NCI-H2171 (cell line): ENCODE measurements around the gene TOX2.

Experiments
- DNase-seq: peaks from one replicate; lab custom pipeline; 2025; lab: John Stamatoyannopoulos, UW

Gene TOX2

DNA sequence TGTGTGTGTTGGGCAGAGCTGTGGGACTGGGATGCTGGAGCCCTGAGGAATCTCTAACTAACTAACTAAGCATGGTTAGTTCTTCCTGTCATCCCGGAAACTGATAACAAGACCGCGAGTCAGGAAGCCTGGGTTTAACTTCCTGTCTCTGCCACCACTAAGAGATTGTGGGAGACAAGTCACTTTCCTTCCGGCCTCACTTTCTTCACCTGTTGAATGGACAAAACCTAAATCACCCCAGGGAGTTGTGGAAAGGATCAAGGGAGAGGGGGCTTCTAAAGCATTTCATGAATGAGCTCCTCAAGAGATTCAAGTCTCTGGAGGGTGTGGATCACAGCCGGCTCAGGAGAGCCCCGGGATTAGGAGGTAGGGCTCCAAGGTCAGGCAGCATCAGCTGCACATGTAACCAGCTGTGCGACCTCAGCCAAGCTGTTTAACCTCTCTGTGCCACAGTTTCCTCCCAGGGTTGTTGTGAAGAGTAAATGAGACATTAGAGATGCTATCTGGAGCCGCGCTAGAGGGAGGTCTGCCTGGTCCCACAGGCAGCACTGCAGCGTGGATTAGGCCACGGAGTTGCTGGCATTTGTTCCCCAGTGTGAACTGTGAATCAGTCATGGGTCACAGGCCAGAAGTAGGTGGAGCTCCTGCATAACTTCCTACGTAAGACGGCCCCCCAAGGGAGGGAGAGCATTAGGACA, 105.1 kb downstream of the TOX2 start:
- DNase-seq = no peak

DNA sequence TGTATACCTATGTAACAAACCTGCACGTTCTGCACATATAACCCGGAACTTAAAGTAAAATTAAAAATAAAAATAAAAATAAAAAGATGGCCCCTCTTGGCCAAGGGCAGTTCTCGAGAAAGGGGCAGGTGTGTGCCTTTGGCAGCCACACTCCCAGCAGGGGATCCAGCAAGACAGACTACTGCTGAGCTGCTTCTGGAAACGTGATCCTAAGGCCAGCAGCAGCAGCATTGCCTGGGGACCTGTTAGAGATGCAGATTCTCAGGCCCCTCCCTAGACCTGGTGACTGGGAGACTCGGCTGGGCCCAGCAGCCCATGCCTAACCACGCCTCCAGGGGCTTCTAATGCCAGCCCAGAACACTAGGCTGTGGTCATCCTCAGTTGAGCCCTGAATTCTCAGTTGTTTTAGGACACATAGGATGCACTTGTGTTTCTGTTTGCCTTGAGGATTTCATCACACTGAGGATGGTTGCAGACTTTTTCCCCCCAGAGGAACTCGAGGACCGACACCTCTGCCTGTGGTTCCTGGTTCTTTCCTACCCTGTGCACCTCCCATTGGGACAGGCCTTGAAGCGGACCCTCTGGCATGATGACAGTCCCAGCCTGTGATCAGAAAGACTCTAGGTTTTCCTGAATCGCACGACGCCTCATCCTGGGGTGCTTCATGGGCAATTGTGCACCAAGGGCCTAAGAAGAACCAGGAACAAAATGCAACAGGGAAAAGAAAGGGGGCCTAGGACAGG, 105.9 kb downstream of the TOX2 start:
- DNase-seq = no peak

DNA sequence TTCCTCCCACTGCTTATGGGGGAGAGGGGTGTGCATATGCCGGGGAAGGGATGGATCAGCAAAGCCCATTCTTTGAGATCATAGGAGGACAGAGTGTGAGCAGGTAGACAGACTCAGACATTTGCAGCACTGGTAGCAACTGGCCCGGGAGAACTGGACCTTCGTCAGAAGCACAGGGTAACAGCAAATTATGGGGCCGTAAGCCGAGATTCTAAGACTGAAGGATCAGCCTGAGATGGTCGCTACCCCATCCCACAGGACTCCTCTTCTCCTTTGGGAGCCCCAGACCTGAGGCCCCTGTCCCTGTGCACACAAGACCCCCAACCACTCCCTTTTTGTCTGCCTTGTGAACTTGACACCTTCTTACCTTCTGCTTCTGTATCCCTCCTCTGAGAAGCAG, 106.5 kb downstream of the TOX2 start:
- DNase-seq = no peak

GRCh38 chr20:44021900-44022299, 107.2 kb downstream of the TOX2 start:
- no peak for DNase-seq

DNA sequence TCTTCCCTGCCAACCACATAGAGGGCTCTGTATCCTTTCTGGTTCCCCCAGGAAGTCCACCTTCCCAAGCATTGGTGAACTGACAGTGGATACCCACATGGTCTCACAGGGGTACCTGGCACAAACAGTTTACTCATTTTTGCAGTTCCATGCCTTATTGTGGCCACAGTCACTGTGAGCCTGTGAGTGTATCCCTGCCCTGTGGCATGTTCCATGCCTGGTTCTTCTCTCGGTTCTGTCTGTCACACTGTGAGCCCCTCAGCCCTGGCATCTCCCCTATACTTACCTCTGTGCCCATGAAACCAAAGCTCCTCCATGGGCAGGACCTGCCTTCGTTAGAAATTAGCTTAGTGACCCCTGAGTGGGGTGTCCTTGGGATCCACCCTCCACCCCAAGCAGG, 107.8 kb downstream of the TOX2 start:
- DNase-seq = no peak

- no peak for DNase-seq
These were observed 109.1 kb downstream of the TOX2 start for GRCh38 chr20:44023515-44024371.

DNA sequence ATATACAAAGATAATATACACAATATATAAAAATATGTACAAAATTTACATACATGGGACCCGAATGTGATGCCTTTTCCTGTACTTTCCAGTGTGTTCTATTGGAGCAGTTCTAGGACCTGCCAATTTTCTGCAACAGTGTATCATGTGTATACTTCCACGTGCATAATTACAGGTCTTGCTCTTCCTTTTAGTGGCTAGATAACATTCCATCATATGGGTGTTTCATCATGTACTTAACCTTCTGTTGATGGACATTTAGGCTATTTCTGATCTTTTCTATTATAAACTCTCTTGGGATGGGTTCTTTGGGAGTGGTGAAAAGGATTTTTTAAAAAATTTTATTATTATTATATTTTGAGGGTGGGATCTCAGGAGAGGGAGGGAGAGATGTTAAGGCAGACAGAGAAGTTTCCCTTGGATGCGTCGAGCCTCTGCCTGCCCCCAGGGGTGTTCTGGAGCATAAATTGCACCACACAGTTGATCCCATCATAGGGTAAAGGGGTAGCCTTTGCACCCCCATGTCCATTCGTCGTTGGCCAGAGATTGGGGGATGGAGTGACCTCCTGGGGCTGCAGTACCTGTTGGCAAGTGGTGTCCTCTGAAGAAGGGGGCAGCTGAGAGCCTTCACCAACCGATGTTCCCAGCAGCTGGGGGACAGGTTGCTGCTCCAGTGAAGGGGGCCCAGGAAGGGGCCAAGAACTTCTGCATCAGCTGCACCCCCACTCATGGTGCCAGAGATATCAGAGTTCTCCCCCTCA, 110.3 kb downstream of the TOX2 start:
- no peak for DNase-seq

- DNase-seq = no peak
These were observed 111.1 kb downstream of the TOX2 start for GRCh38 chr20:44025756-44026155.

GRCh38 chr20:44026647-44027342, 112.1 kb downstream of the TOX2 start:
- no peak for DNase-seq

GRCh38 chr20:44027343-44028002, 112.8 kb downstream of the TOX2 start:
- DNase-seq = no peak

- DNase-seq = no peak
These were observed 113.5 kb downstream of the TOX2 start for GRCh38 chr20:44028003-44028730.

DNA sequence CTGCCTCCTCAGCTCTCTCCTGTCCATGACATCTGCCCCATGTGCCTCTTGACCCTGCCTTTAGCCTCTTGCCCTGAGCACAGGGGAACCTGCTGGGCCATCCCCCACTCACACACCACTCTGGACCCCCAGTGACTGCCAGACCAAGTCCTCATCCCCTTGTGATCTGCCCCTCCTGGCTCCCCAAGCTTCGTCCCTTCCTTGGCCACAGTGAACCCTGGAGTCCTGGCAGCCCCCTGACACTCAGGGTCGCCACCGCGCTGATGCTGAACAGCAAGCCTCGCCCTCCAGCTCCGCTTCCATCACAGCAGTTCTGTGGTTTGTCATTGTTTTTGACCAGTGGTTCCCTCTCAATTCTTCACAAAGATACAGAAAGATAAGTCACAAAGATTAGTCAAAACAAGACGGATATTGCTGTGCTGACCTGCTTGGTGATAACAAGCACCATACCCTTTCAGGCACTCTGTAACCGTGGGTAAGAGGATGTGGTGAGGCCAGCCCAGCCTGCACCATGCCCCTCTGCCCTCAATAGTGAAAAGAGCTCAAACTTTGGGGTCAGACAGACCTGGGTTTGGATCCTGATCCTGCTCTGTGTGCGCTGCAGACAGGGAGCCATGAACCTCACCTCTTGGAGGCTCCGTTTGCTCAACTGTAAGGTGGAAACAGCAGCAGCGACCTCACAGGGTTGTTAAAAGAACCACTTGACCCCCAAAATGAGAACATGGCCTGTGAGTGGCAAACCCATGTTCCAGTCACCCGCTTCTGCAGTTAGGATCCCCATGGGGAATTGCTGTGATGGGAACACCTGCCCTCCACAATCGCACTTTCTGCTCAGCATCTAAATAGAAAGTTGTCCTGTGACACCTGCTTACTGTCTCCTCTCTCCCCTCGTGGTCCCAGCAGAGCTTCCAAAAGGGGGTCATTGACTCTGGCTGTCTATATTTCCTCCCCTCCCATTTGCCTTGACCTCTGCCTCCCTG, 114.5 kb downstream of the TOX2 start:
- DNase-seq = no peak

DNA sequence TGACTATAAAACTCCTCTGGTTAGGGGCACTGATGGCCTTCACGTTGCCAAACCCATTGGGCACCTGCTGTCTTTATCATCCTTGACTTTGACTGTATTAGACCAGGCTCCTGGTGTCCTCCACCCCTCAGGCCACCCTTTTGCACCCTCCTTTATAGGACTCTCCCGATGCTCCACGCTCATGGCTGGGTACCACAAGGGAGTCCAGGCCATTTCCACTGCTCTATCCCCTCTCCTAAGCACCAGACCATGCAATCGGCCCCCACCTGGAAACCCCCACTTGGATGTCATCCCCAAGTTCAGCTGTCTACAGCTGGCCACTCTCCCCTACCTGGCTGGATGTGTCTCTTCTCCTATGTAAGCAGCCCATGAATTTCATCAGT, 115.2 kb downstream of the TOX2 start:
- DNase-seq = no peak

DNA sequence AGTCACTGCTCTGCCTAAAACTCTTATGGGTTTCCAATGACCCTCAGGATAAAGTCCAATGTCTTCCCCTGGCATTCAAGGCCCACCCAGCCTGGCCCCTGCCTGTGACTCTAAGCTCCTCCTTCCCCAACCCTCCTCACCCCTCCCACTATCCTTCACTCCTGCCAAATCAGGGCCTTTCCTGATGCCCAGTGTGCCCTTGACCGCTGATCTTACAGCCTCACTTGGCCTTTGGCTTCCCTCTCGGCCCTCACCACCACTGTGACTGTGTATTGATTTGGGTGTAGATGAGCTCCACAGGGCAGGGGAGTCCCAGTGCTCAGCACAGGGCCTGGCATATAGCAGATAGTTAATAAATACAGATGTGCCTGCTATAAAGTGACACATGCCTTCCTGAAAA, 115.7 kb downstream of the TOX2 start:
- no peak for DNase-seq

DNA sequence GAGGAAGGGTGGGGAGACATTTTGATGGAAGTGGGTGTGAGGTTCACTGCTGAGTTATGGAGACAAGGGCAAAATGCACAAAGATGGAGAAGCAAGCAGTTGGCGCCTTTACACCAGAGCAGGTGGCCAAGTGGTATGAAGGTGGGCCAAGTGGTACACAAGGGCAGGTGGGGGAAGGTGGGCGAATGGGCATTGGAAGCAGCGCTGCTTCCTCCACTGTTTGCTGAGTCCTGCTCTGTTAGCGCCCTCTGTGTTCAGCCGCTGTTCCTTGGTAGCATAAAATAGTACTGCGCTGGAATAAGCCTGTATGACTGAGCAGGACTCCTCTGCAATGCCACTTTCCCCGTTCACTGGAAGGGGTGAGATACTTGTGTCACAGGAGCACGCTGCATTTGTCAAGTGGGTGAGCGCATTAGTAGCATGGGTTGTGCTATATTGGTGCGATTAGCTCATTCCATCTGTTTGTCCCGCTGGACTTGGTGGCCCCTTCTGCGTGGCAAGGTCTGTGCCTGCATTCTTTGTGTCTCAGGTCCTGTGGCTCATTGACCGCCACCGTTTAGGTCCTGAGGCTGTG, 116.4 kb downstream of the TOX2 start:
- DNase-seq = no peak

- no peak for DNase-seq
These were observed 117.3 kb downstream of the TOX2 start for GRCh38 chr20:44031781-44032582.

DNA sequence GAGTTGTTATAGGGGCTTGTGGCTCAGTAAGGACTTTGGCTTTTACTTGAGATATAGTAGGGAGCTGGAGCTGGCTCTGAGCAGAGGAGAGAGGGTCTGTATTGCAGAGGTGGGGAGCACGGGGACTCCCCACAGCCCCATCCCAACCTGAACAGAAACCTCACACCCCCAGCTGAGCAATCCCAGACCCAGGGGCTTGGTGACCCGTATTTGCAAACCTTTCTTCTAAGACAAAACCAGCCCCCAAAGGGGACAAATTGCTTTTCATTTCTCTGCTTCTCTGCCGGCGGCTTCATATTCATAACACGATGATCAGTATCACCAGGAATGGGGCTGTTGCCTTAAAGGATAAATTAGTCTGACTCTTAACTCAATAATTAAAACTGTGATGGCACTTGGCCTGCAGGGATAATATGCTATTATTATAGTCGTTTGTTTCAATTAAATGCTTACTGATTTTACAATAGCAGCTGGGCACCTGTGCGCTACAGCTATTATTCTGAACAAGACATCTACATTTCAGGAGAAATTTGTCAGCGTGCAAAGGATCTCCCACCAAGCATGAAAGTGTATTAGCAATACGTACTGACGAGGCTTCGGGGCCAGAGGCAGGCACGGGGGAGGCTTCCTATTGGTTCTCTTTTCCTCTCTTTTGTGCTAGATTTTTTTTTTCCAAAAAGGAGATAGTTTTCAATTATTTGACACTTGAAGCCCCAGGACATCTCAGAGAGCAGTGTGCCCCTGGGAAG, 118.1 kb downstream of the TOX2 start:
- DNase-seq = peak; percentile 45
